T-helper 22 cell (primary cell): ENCODE data around the gene FIGNL2.

Source experiments
- DNase-seq: peaks from one replicate; pipeline ENCODE4 v3.0.0-alpha.2; 2020; ENCODE audit warnings: low read depth

Gene FIGNL2

DNA sequence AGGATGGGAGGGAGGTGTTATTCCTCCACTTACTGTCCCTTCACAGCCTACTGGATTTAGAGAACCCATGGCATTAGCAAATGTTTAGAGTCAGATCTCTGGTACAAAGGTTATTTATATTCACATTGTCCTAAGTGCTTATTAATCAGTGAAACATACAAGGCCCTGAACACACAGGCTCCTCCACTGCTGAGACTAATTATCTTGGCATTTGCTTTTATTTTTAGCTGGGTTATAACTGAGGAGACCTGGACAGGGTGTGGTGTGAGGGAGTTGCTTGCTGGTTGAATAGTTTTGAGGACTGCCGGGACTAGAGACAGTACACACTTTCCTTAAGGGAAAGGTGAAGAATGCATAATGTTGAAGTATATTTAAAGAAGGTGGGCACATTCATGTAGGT lies 77.5 kb downstream of the FIGNL2 start:
- DNase-seq: no peak
